ENCODE results near the gene TLR2.

Gene TLR2

GRCh38 chr4:153733751-153734448, 49.8 kb downstream of the TLR2 start:
- H3K4me3 ChIP-seq (ENCODE audit: control insufficient read depth, low read depth, low read length), result no peak overlapping the region
- no peak for TF ChIP-seq CTCF (conservative IDR thresholded peaks at IDR 0.05; ENCODE audit: control insufficient read depth, insufficient read depth, low read depth, low read length)
- peak; percentile 41 for DNase-seq (ENCODE audit: low read depth)

GRCh38 chr4:153735906-153736461, 51.9 kb downstream of the TLR2 start:
- H3K4me3 ChIP-seq (ENCODE audit: control insufficient read depth, low read depth, low read length), result no peak overlapping the region
- TF ChIP-seq CTCF (conservative IDR thresholded peaks at IDR 0.05; ENCODE audit: control insufficient read depth, insufficient read depth, low read depth, low read length), result no peak
- no peak for DNase-seq (ENCODE audit: low read depth)

GRCh38 chr4:153741541-153741940, 57.5 kb downstream of the TLR2 start:
- DNase-seq (ENCODE audit: low read depth), result no peak
- H3K4me3 ChIP-seq (ENCODE audit: control insufficient read depth, low read depth, low read length), result no peak overlapping the region
- TF ChIP-seq CTCF (conservative IDR thresholded peaks at IDR 0.05; ENCODE audit: control insufficient read depth, insufficient read depth, low read depth, low read length), result no peak

GRCh38 chr4:153745651-153746050, 61.6 kb downstream of the TLR2 start:
- no peak overlapping the region for H3K4me3 ChIP-seq (ENCODE audit: control insufficient read depth, low read depth, low read length)
- no peak for TF ChIP-seq CTCF (conservative IDR thresholded peaks at IDR 0.05; ENCODE audit: control insufficient read depth, insufficient read depth, low read depth, low read length)
- DNase-seq (ENCODE audit: low read depth), result no peak

GRCh38 chr4:153747406-153747955, 63.4 kb downstream of the TLR2 start:
- TF ChIP-seq CTCF (conservative IDR thresholded peaks at IDR 0.05; ENCODE audit: control insufficient read depth, insufficient read depth, low read depth, low read length), result no peak
- no peak for DNase-seq (ENCODE audit: low read depth)
- H3K4me3 ChIP-seq (ENCODE audit: control insufficient read depth, low read depth, low read length), result no peak overlapping the region

GRCh38 chr4:153748378-153748777, 64.3 kb downstream of the TLR2 start:
- no peak overlapping the region for H3K4me3 ChIP-seq (ENCODE audit: control insufficient read depth, low read depth, low read length)
- peak; percentile 88 for DNase-seq (ENCODE audit: low read depth)
- TF ChIP-seq CTCF (conservative IDR thresholded peaks at IDR 0.05; ENCODE audit: control insufficient read depth, insufficient read depth, low read depth, low read length), result no peak

All from fibroblast of mammary gland (primary cell).